GM12864 (cell line): ENCODE measurements around the gene ATF6.

Experiments used
- DNase-seq: peaks from one replicate; pipeline ENCODE4 v3.0.0-alpha.2; 2011; ENCODE audit warnings: low read depth
- H3K4me3 ChIP-seq: 2 replicates; pipeline ENCODE4 v1.5.1; 2011; ENCODE audit warnings: mild to moderate bottlenecking, low read depth, low read length, control low read depth
- TF ChIP-seq, protein P1 (sequence below): IDR thresholded peaks from 2 replicates; pipeline ENCODE4 v1.5.1; 2011; ENCODE audit warnings: low read depth, mild to moderate bottlenecking, moderate library complexity, low read length, control low read depth, inconsistent platforms; ENCODE audit errors: missing control alignments

Gene ATF6

DNA sequence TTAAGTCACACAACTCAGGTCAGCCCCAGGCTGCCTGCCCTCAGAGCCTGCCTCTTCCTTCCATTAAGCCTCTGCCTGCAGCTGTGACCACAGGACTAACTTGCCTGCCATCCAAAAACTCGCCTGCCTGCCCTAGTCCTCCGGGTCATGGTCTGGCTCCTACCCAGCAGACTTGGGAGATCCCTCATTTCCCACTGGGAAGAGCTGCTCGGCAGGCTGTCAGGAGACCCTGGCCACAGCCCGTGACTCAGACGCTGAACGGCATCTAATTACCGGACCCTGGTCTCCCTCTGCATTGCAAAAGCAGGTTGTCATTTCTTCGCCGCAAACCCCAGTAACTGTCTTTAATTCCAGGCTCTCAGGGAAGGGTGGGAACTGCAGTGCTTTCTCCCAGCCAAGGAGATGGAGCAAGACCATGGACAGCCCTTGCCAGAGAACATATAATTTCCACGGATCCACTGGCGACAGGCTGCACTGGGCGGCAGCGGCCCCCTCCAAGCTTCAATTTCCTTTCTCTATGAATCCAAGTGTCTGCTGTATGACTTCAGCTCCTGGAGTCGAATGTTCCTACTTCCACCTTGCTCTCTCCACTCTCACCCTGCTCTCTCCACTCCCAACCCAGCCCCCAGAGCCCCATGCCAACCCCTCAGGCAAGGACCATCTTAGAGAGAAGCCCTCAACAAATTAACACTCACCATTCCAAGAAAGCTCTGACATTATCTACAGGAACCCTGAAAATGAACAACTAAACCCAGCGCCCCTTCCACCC, 237.1 kb downstream of the ATF6 start:
- TF ChIP-seq, protein P1, sequence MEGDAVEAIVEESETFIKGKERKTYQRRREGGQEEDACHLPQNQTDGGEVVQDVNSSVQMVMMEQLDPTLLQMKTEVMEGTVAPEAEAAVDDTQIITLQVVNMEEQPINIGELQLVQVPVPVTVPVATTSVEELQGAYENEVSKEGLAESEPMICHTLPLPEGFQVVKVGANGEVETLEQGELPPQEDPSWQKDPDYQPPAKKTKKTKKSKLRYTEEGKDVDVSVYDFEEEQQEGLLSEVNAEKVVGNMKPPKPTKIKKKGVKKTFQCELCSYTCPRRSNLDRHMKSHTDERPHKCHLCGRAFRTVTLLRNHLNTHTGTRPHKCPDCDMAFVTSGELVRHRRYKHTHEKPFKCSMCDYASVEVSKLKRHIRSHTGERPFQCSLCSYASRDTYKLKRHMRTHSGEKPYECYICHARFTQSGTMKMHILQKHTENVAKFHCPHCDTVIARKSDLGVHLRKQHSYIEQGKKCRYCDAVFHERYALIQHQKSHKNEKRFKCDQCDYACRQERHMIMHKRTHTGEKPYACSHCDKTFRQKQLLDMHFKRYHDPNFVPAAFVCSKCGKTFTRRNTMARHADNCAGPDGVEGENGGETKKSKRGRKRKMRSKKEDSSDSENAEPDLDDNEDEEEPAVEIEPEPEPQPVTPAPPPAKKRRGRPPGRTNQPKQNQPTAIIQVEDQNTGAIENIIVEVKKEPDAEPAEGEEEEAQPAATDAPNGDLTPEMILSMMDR: no peak
- no peak for DNase-seq
- no peak overlapping the region for H3K4me3 ChIP-seq

DNA sequence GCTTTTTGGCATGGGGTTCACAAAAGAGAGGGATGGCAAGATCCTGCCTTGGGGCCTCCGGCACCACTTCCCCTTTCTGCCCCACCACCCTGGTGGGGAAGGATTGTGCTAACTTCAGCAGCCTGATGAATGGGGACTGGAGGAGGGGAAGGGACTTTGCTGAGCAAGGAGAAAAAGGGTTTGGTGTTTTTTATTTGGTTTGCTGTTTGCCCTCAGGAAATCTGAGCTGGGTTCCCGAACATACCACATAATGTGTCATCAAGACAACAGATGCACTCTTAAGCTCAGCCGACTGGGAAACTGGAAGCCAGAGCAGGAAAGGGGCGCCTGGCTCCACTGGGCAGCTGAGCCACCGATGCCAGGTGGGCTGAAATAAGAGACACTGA, 237.7 kb downstream of the ATF6 start:
- no peak for DNase-seq
- TF ChIP-seq, protein P1: no peak
- no peak overlapping the region for H3K4me3 ChIP-seq

- DNase-seq: no peak
- H3K4me3 ChIP-seq: no peak overlapping the region
- TF ChIP-seq, protein P1: no peak
These were observed 238.4 kb downstream of the ATF6 start for GRCh38 chr1:162004441-162004950.

- TF ChIP-seq, protein P1: no peak
- no peak overlapping the region for H3K4me3 ChIP-seq
- no peak for DNase-seq
These were observed 240.0 kb downstream of the ATF6 start for GRCh38 chr1:162006081-162006480.

- no peak for DNase-seq
- TF ChIP-seq, protein P1: no peak
- no peak overlapping the region for H3K4me3 ChIP-seq
These were observed 241.3 kb downstream of the ATF6 start for GRCh38 chr1:162007466-162007865.

DNA sequence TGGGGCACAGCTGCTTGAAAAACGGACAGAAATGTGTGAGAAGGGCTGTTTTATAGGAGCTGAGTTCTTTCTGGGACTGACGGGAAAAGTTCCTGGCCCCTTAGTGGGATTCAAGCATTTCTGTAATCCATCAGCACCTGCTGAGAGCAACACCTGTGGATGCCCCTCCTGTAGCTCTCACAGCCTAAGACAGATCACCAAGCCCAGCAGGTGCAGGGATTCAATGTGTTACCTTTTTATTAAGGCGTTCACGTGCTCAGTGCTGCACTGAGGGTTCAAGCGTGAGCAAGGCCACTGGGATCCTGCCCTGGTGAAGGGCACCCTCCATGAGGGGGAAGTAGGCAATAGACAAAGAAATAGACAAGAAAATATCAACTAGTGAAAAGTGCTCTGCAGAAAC, 242.7 kb downstream of the ATF6 start:
- TF ChIP-seq, protein P1: no peak
- no peak for DNase-seq
- no peak overlapping the region for H3K4me3 ChIP-seq
